DMS53 (cell line): ENCODE measurements around the gene ARFGAP3.
A peak's percentile ranks its signal among the peaks of the same experiment; 100 is the strongest.

Experiments used
- DNase-seq: peaks from one replicate; lab custom pipeline; 2025; lab: John Stamatoyannopoulos, UW

Gene ARFGAP3

GRCh38 chr22:42819412-42820044, 37.5 kb downstream of the ARFGAP3 start:
- DNase-seq = no peak

GRCh38 chr22:42817556-42817955, 39.5 kb downstream of the ARFGAP3 start:
- no peak for DNase-seq

GRCh38 chr22:42816336-42816735, 40.7 kb downstream of the ARFGAP3 start:
- DNase-seq = no peak

- no peak for DNase-seq
These were observed 42.5 kb downstream of the ARFGAP3 start for GRCh38 chr22:42814616-42815015.

- DNase-seq = peak; percentile 37
These were observed 42.9 kb downstream of the ARFGAP3 start for GRCh38 chr22:42814215-42814614.

- no peak for DNase-seq
These were observed 43.6 kb downstream of the ARFGAP3 start for GRCh38 chr22:42813501-42813900.

- DNase-seq = no peak
These were observed 45.6 kb downstream of the ARFGAP3 start for GRCh38 chr22:42811459-42811858.

GRCh38 chr22:42808521-42808920, 48.6 kb downstream of the ARFGAP3 start:
- no peak for DNase-seq

GRCh38 chr22:42807185-42807584, 49.9 kb downstream of the ARFGAP3 start:
- DNase-seq = no peak

- DNase-seq = peak; percentile 54
These were observed 50.9 kb downstream of the ARFGAP3 start for GRCh38 chr22:42805998-42806830.

- peak; percentile 66 for DNase-seq
These were observed 51.8 kb downstream of the ARFGAP3 start for GRCh38 chr22:42805016-42805997.

- DNase-seq = peak; percentile 56
These were observed 53.7 kb downstream of the ARFGAP3 start for GRCh38 chr22:42803389-42803788.

GRCh38 chr22:42801252-42802080, 55.6 kb downstream of the ARFGAP3 start:
- peak; percentile 60 for DNase-seq

GRCh38 chr22:42800451-42801251, 56.4 kb downstream of the ARFGAP3 start:
- peak; percentile 97 for DNase-seq

GRCh38 chr22:42799461-42800405, 57.3 kb downstream of the ARFGAP3 start:
- peak; percentile 64 for DNase-seq

GRCh38 chr22:42799061-42799460, 58.0 kb downstream of the ARFGAP3 start:
- DNase-seq = no peak

- no peak for DNase-seq
These were observed 60.1 kb downstream of the ARFGAP3 start for GRCh38 chr22:42797011-42797410.

GRCh38 chr22:42796081-42796480, 61.0 kb downstream of the ARFGAP3 start:
- DNase-seq = no peak
